ENCODE data around the gene SLC16A13. TPM values are rescaled to one million over a fixed set of nuclear protein-coding genes. Genes with fewer than 3 reads are reported as not detected.

The SLC16A13 gene
- total and polyA plus RNA-seq, 10 of the 15 experiments (the other 5 are each of a cell fraction or from before 2014, with no cell fraction given): 0.34 to 12.1 (median 3.3) TPM

GRCh38 chr17:7021993-7022778 is 13.6 kb upstream of the SLC16A13 start (continued):
- TF ChIP-seq TCF12 (IDR thresholded peaks at IDR 0.05; ENCODE audit: low read depth, low read length): peak; percentile 91
- peak; percentile 41 for TF ChIP-seq YY1 (IDR thresholded peaks at IDR 0.05; ENCODE audit: low read depth, low read length)
- TF ChIP-seq TCF7 (IDR thresholded peaks at IDR 0.05; ENCODE audit: borderline replicate concordance): no peak
- no peak for TF ChIP-seq ZZZ3 (IDR thresholded peaks at IDR 0.05; ENCODE audit: control insufficient read depth, insufficient read length, low read depth)
- no peak for TF ChIP-seq CUX1 (IDR thresholded peaks at IDR 0.05; ENCODE audit: insufficient replicate concordance, low read depth, low read length)
- TF ChIP-seq SREBF2 (IDR thresholded peaks at IDR 0.05; ENCODE audit: low read length): no peak
- TF ChIP-seq MYC (IDR thresholded peaks at IDR 0.05; ENCODE audit: insufficient read depth, insufficient read length, insufficient replicate concordance, low read length, severe bottlenecking): no peak
- TF ChIP-seq FOXM1 (IDR thresholded peaks at IDR 0.05; ENCODE audit: low read depth, low read length): peak; percentile 43; the same call in 1 of the 2 replicates
- no peak for TF ChIP-seq NRF1 (conservative IDR thresholded peaks at IDR 0.05; ENCODE audit: low read depth, low read length)
- TF ChIP-seq MXI1 (IDR thresholded peaks at IDR 0.05; ENCODE audit: low read depth, low read length): peak; percentile 77; the same call in 1 of the 2 replicates
- TF ChIP-seq KAT2A (conservative IDR thresholded peaks at IDR 0.05; ENCODE audit: control insufficient read depth, low read depth, low read length): no peak
- no peak for TF ChIP-seq IRF3 (IDR thresholded peaks at IDR 0.05)
- peak; percentile 88 for TF ChIP-seq DPF2 (IDR thresholded peaks at IDR 0.05)
- TF ChIP-seq RAD21 (IDR thresholded peaks at IDR 0.05; ENCODE audit: insufficient read depth, low read depth, low read length): peak; percentile 72
- TF ChIP-seq MAX (IDR thresholded peaks at IDR 0.05; ENCODE audit: low read depth, low read length): peak; percentile 43; the same call in 1 of the 2 replicates
- no peak for TF ChIP-seq ATF3 (IDR thresholded peaks at IDR 0.05; ENCODE audit: borderline replicate concordance, extremely low read depth, low read depth, low read length)
- peak in 1 of 2 experiments; percentile 63; a peak in 2 of 4 replicates for TF ChIP-seq ETV6 (conservative IDR thresholded peaks at IDR 0.05 in 1 of 2, IDR thresholded peaks at IDR 0.05 in 1 of 2; ENCODE audit: borderline replicate concordance in 1 of 2, low read depth in 1 of 2)
- no peak for TF ChIP-seq JUND (IDR thresholded peaks at IDR 0.05; ENCODE audit: low read depth, low read length)
- TF ChIP-seq POLR2A (IDR thresholded peaks at IDR 0.05; ENCODE audit: low read depth, low read length): peak; percentile 31; the same call in 1 of the 2 replicates
- TF ChIP-seq POLR2AphosphoS2 (IDR thresholded peaks at IDR 0.05; ENCODE audit: low read depth, low read length): no peak
- TF ChIP-seq CHD2 (IDR thresholded peaks at IDR 0.05; ENCODE audit: borderline replicate concordance, low read depth, low read length): no peak

All from GM12878 (cell line).